Measurements from ENCODE around the gene CASP7.

CASP7 gene

GRCh38 chr10:113751181-113751732 is 71.5 kb downstream of the CASP7 start, which contains the start of gene PLEKHS1:
Gene PLEKHS1 (plus strand): TSS chr10:113751682. CDS start chr10:113755278, 3,596 bp downstream.
- H3K27me3 ChIP-seq (ENCODE audit: control insufficient read depth, insufficient read depth, low read length, poor library complexity, severe bottlenecking) = no peaks in the 10 kb centered on the region
- WGBS, 2 experiments = 92% methylated on average over 3 of the region's 3 CpGs
- H3K4me3 ChIP-seq (ENCODE audit: insufficient read depth, low read depth, low read length) = no peak within 1 kb of the TSS
- H3K4me1 ChIP-seq (ENCODE audit: control insufficient read depth, insufficient read depth, low read length) = no peaks in the 10 kb centered on the region
- H3K36me3 ChIP-seq (ENCODE audit: control insufficient read depth, insufficient read depth, low read length) = no peaks in the 10 kb centered on the region
- H3K9me3 ChIP-seq (ENCODE audit: control insufficient read depth, low read length) = no peaks in the 10 kb centered on the region
- no peak within 1 kb of the TSS for H3K27ac ChIP-seq (ENCODE audit: insufficient read depth, low read depth, low read length, poor library complexity, severe bottlenecking)

- no peaks in the 10 kb centered on the region for H3K4me1 ChIP-seq (ENCODE audit: control insufficient read depth, insufficient read depth, low read length)
- H3K27ac ChIP-seq (ENCODE audit: insufficient read depth, low read depth, low read length, poor library complexity, severe bottlenecking) = no peak overlapping the region
- H3K36me3 ChIP-seq (ENCODE audit: control insufficient read depth, insufficient read depth, low read length) = no peaks in the 10 kb centered on the region
- no peaks in the 10 kb centered on the region for H3K27me3 ChIP-seq (ENCODE audit: control insufficient read depth, insufficient read depth, low read length, poor library complexity, severe bottlenecking)
- no peak overlapping the region for H3K4me3 ChIP-seq (ENCODE audit: insufficient read depth, low read depth, low read length)
- 56% methylated on average over 1 of the region's 1 CpG; no CpG with 5 or more reads in 1 of the 2 experiments for WGBS, 2 experiments
- no peaks in the 10 kb centered on the region for H3K9me3 ChIP-seq (ENCODE audit: control insufficient read depth, low read length)
Measured at GRCh38 chr10:113752553-113752952, 72.8 kb downstream of the CASP7 start.

GRCh38 chr10:113753020-113753692 is 73.4 kb downstream of the CASP7 start:
- Histone ChIP-seq H3K4me1 (ENCODE audit: control insufficient read depth, insufficient read depth, low read length) (no peaks in the 10 kb centered on the region), H3K4me3 (ENCODE audit: insufficient read depth, low read depth, low read length) (no peak overlapping the region), H3K36me3 (ENCODE audit: control insufficient read depth, insufficient read depth, low read length) (no peaks in the 10 kb centered on the region), H3K27ac (ENCODE audit: insufficient read depth, low read depth, low read length, poor library complexity, severe bottlenecking) (no peak overlapping the region), H3K27me3 (ENCODE audit: control insufficient read depth, insufficient read depth, low read length, poor library complexity, severe bottlenecking) (no peaks in the 10 kb centered on the region), H3K9me3 (ENCODE audit: control insufficient read depth, low read length) (no peaks in the 10 kb centered on the region)
- 94 to 96% methylated on average over 9 of the region's 9 CpGs for whole genome bisulfite sequencing, 2 experiments

GRCh38 chr10:113754125-113754524 is 74.4 kb downstream of the CASP7 start:
- H3K36me3 ChIP-seq (ENCODE audit: control insufficient read depth, insufficient read depth, low read length) = no peaks in the 10 kb centered on the region
- H3K4me3 ChIP-seq (ENCODE audit: insufficient read depth, low read depth, low read length) = no peak overlapping the region
- WGBS, 2 experiments = 93 to 98% methylated on average over 3 of the region's 3 CpGs
- no peaks in the 10 kb centered on the region for H3K27me3 ChIP-seq (ENCODE audit: control insufficient read depth, insufficient read depth, low read length, poor library complexity, severe bottlenecking)
- no peaks in the 10 kb centered on the region for H3K9me3 ChIP-seq (ENCODE audit: control insufficient read depth, low read length)
- H3K4me1 ChIP-seq (ENCODE audit: control insufficient read depth, insufficient read depth, low read length) = no peaks in the 10 kb centered on the region
- no peak overlapping the region for H3K27ac ChIP-seq (ENCODE audit: insufficient read depth, low read depth, low read length, poor library complexity, severe bottlenecking)

- WGBS, 2 experiments = 68 to 72% methylated on average over 8 to 9 of the region's 9 CpGs
- no peak overlapping the region for H3K27ac ChIP-seq (ENCODE audit: insufficient read depth, low read depth, low read length, poor library complexity, severe bottlenecking)
- H3K4me3 ChIP-seq (ENCODE audit: insufficient read depth, low read depth, low read length) = no peak overlapping the region
- H3K27me3 ChIP-seq (ENCODE audit: control insufficient read depth, insufficient read depth, low read length, poor library complexity, severe bottlenecking) = no peaks in the 10 kb centered on the region
- H3K4me1 ChIP-seq (ENCODE audit: control insufficient read depth, insufficient read depth, low read length) = no peaks in the 10 kb centered on the region
- H3K9me3 ChIP-seq (ENCODE audit: control insufficient read depth, low read length) = no peaks in the 10 kb centered on the region
- no peaks in the 10 kb centered on the region for H3K36me3 ChIP-seq (ENCODE audit: control insufficient read depth, insufficient read depth, low read length)
Measured at GRCh38 chr10:113754768-113755167, 75.1 kb downstream of the CASP7 start.

- 87 to 94% methylated on average over 10 to 11 of the region's 12 CpGs for WGBS, 2 experiments
- Histone ChIP-seq H3K36me3 (ENCODE audit: control insufficient read depth, insufficient read depth, low read length) (no peaks in the 10 kb centered on the region), H3K27ac (ENCODE audit: insufficient read depth, low read depth, low read length, poor library complexity, severe bottlenecking) (no peak overlapping the region), H3K4me3 (ENCODE audit: insufficient read depth, low read depth, low read length) (no peak overlapping the region), H3K4me1 (ENCODE audit: control insufficient read depth, insufficient read depth, low read length) (no peaks in the 10 kb centered on the region), H3K9me3 (ENCODE audit: control insufficient read depth, low read length) (no peaks in the 10 kb centered on the region), H3K27me3 (ENCODE audit: control insufficient read depth, insufficient read depth, low read length, poor library complexity, severe bottlenecking) (no peaks in the 10 kb centered on the region)
Measured at GRCh38 chr10:113756940-113757543, 77.3 kb downstream of the CASP7 start.

- Histone ChIP-seq H3K27me3 (ENCODE audit: control insufficient read depth, insufficient read depth, low read length, poor library complexity, severe bottlenecking) (no peaks in the 10 kb centered on the region), H3K4me1 (ENCODE audit: control insufficient read depth, insufficient read depth, low read length) (no peaks in the 10 kb centered on the region), H3K4me3 (ENCODE audit: insufficient read depth, low read depth, low read length) (no peak overlapping the region), H3K36me3 (ENCODE audit: control insufficient read depth, insufficient read depth, low read length) (no peaks in the 10 kb centered on the region), H3K9me3 (ENCODE audit: control insufficient read depth, low read length) (no peaks in the 10 kb centered on the region), H3K27ac (ENCODE audit: insufficient read depth, low read depth, low read length, poor library complexity, severe bottlenecking) (no peak overlapping the region)
- WGBS, 2 experiments = 67% methylated on average over 1 of the region's 1 CpG; no CpG with 5 or more reads in 1 of the 2 experiments
Measured at GRCh38 chr10:113762083-113762482, 82.4 kb downstream of the CASP7 start.

- H3K4me1 ChIP-seq (ENCODE audit: control insufficient read depth, insufficient read depth, low read length) = no peaks in the 10 kb centered on the region
- H3K27me3 ChIP-seq (ENCODE audit: control insufficient read depth, insufficient read depth, low read length, poor library complexity, severe bottlenecking) = no peaks in the 10 kb centered on the region
- no peak overlapping the region for H3K27ac ChIP-seq (ENCODE audit: insufficient read depth, low read depth, low read length, poor library complexity, severe bottlenecking)
- 100% methylated on average over 1 of the region's 1 CpG; no CpG with 5 or more reads in 1 of the 2 experiments for WGBS, 2 experiments
- H3K9me3 ChIP-seq (ENCODE audit: control insufficient read depth, low read length) = no peaks in the 10 kb centered on the region
- H3K36me3 ChIP-seq (ENCODE audit: control insufficient read depth, insufficient read depth, low read length) = no peaks in the 10 kb centered on the region
- no peak overlapping the region for H3K4me3 ChIP-seq (ENCODE audit: insufficient read depth, low read depth, low read length)
Measured at GRCh38 chr10:113764582-113764981, 84.9 kb downstream of the CASP7 start.

GRCh38 chr10:113765910-113766309 is 86.2 kb downstream of the CASP7 start:
- H3K4me3 ChIP-seq (ENCODE audit: insufficient read depth, low read depth, low read length) = no peak overlapping the region
- no peaks in the 10 kb centered on the region for H3K9me3 ChIP-seq (ENCODE audit: control insufficient read depth, low read length)
- WGBS, 2 experiments = 94% methylated on average over 3 of the region's 3 CpGs
- H3K27me3 ChIP-seq (ENCODE audit: control insufficient read depth, insufficient read depth, low read length, poor library complexity, severe bottlenecking) = no peaks in the 10 kb centered on the region
- no peaks in the 10 kb centered on the region for H3K4me1 ChIP-seq (ENCODE audit: control insufficient read depth, insufficient read depth, low read length)
- H3K36me3 ChIP-seq (ENCODE audit: control insufficient read depth, insufficient read depth, low read length) = no peaks in the 10 kb centered on the region
- no peak overlapping the region for H3K27ac ChIP-seq (ENCODE audit: insufficient read depth, low read depth, low read length, poor library complexity, severe bottlenecking)

GRCh38 chr10:113767222-113767621 is 87.5 kb downstream of the CASP7 start:
- 86 to 96% methylated on average over 1 to 2 of the region's 2 CpGs for WGBS, 2 experiments
- H3K27me3 ChIP-seq (ENCODE audit: control insufficient read depth, insufficient read depth, low read length, poor library complexity, severe bottlenecking) = no peaks in the 10 kb centered on the region
- no peaks in the 10 kb centered on the region for H3K9me3 ChIP-seq (ENCODE audit: control insufficient read depth, low read length)
- H3K4me1 ChIP-seq (ENCODE audit: control insufficient read depth, insufficient read depth, low read length) = no peaks in the 10 kb centered on the region
- H3K36me3 ChIP-seq (ENCODE audit: control insufficient read depth, insufficient read depth, low read length) = no peaks in the 10 kb centered on the region
- no peak overlapping the region for H3K27ac ChIP-seq (ENCODE audit: insufficient read depth, low read depth, low read length, poor library complexity, severe bottlenecking)
- H3K4me3 ChIP-seq (ENCODE audit: insufficient read depth, low read depth, low read length) = no peak overlapping the region
